ENCODE results near the gene UBE2S.
A peak's percentile ranks its signal among the peaks of the same experiment; 100 is the strongest.
"Not testable (repeated sequence)": the region's sequence is repeated elsewhere in the genome, so short reads cannot be mapped to it uniquely, and the experiment has no call there.

UBE2S gene

GRCh38 chr19:55423225-55424005 lies 15.8 kb upstream of the UBE2S start:
- H3K9ac ChIP-seq (ENCODE audit: low read depth, low read length, poor library complexity, severe bottlenecking) = no peak overlapping the region
- no peaks in the 10 kb centered on the region for H3K9me2 ChIP-seq (replicated peaks; ENCODE audit: low read depth, low read length)
- no peak overlapping the region for H3K4me2 ChIP-seq (ENCODE audit: low read depth, low read length, poor library complexity, severe bottlenecking)
- H3K4me3 ChIP-seq (ENCODE audit: low read length, poor library complexity, severe bottlenecking) = no peak overlapping the region
- H4K20me1 ChIP-seq (ENCODE audit: insufficient read depth, low read length, poor library complexity, severe bottlenecking) = no peaks in the 10 kb centered on the region
- H2AFZ ChIP-seq (ENCODE audit: low read length) = no peak overlapping the region
- H3F3A ChIP-seq (ENCODE audit: low read depth) = peaks cover 4% of the 10 kb centered on the region
- H3K27me3 ChIP-seq (ENCODE audit: insufficient read depth, low read length, poor library complexity, severe bottlenecking) = no peaks in the 10 kb centered on the region
- H3K36me3 ChIP-seq (ENCODE audit: insufficient read depth, low read length) = no peaks in the 10 kb centered on the region
- H3K4me1 ChIP-seq (ENCODE audit: insufficient read depth, low read length, poor library complexity, severe bottlenecking) = peaks cover 19% of the 10 kb centered on the region
- TF ChIP-seq CTCF (conservative IDR thresholded peaks at IDR 0.05; ENCODE audit: low read length) (no peak), EZH2phosphoT487 (IDR thresholded peaks at IDR 0.05; ENCODE audit: borderline replicate concordance) (no peak)
- no peaks in the 10 kb centered on the region for H3K79me2 ChIP-seq (ENCODE audit: insufficient read depth, low read length)
- no peaks in the 10 kb centered on the region for H3K9me3 ChIP-seq (ENCODE audit: insufficient read depth, low read depth, low read length)

DNA sequence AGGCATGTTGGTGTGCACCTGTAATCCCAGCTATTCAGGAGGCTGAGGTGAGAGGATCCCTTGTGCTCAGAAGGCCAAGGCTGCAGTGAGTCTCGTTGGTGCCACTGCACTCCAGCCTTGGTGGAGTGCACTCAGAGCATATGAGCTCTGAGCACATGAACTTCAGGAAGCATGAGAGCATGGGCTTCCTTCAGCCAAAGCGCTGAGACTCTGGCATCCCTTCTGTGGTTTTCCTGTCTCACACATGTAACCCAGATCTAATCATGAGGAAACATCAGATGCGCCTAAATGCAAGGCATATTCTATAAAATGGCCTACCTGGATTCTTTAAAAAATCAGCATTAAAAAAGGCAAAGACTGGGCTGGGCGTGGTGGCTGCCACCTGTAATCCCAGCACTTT lies 13.7 kb upstream of the UBE2S start:
- not testable (repeated sequence) for H3K79me2 ChIP-seq (ENCODE audit: insufficient read depth, low read length); H3K9me3 ChIP-seq (ENCODE audit: insufficient read depth, low read depth, low read length); H3K36me3 ChIP-seq (ENCODE audit: insufficient read depth, low read length); H3K27me3 ChIP-seq (ENCODE audit: insufficient read depth, low read length, poor library complexity, severe bottlenecking); H3F3A ChIP-seq (ENCODE audit: low read depth); H4K20me1 ChIP-seq (ENCODE audit: insufficient read depth, low read length, poor library complexity, severe bottlenecking); H2AFZ ChIP-seq (ENCODE audit: low read length); H3K9me2 ChIP-seq (replicated peaks; ENCODE audit: low read depth, low read length)
- Histone ChIP-seq H3K4me2 (ENCODE audit: low read depth, low read length, poor library complexity, severe bottlenecking) (peak overlapping the region; percentile 60), H3K4me1 (ENCODE audit: insufficient read depth, low read length, poor library complexity, severe bottlenecking) (peaks cover 19% of the 10 kb centered on the region), H3K9ac (ENCODE audit: low read depth, low read length, poor library complexity, severe bottlenecking) (peak overlapping the region; percentile 59), H3K4me3 (ENCODE audit: low read length, poor library complexity, severe bottlenecking) (peak overlapping the region; percentile 20)

DNA sequence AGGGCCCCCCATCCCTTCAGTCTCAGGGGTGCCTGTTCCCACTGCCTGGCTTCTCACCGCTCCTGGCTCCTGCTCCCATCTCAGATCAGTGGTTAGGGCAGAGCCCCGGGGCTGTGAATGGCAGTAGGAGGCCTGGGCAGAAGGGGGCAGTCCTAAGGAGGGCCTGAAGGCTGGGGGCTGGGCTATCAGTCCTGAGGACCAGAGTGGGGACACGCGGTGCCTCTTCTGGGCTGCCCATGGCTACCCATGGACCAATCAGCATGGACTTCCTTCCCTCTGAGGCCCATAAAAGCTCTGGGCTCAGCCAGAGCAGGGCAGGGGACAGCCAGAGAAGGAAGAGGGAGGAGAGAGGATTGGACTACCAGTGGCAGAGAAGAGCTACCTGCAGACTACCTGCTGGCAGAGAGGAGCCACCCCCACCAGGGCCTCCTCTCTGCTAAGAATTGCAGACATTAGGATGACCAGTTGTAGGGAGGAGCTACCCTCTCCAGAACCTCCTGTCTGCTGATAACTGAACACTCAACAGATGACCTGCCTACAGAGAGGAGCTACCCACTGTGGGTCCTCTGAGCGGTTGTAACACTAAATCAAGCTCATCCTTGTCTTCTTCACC lies 12.1 kb upstream of the UBE2S start:
- Histone ChIP-seq H3K4me1 (ENCODE audit: insufficient read depth, low read length, poor library complexity, severe bottlenecking) (peaks cover 19% of the 10 kb centered on the region), H3K79me2 (ENCODE audit: insufficient read depth, low read length) (no peaks in the 10 kb centered on the region), H2AFZ (ENCODE audit: low read length) (no peak overlapping the region), H3K4me2 (ENCODE audit: low read depth, low read length, poor library complexity, severe bottlenecking) (no peak overlapping the region), H3F3A (ENCODE audit: low read depth) (peaks cover 4% of the 10 kb centered on the region), H3K4me3 (ENCODE audit: low read length, poor library complexity, severe bottlenecking) (no peak overlapping the region), H3K9me3 (ENCODE audit: insufficient read depth, low read depth, low read length) (no peaks in the 10 kb centered on the region), H3K36me3 (ENCODE audit: insufficient read depth, low read length) (no peaks in the 10 kb centered on the region), H3K9ac (ENCODE audit: low read depth, low read length, poor library complexity, severe bottlenecking) (no peak overlapping the region), H3K27me3 (ENCODE audit: insufficient read depth, low read length, poor library complexity, severe bottlenecking) (no peaks in the 10 kb centered on the region), H4K20me1 (ENCODE audit: insufficient read depth, low read length, poor library complexity, severe bottlenecking) (no peaks in the 10 kb centered on the region), H3K9me2 (replicated peaks; ENCODE audit: low read depth, low read length) (no peaks in the 10 kb centered on the region)
- TF ChIP-seq EZH2phosphoT487 (IDR thresholded peaks at IDR 0.05; ENCODE audit: borderline replicate concordance) (no peak), CTCF (conservative IDR thresholded peaks at IDR 0.05; ENCODE audit: low read length) (no peak)
